ENCODE data around the gene UBE2G2. TPM values are rescaled to one million over a fixed set of nuclear protein-coding genes. Genes with fewer than 3 reads are reported as not detected.

The UBE2G2 gene
- total RNA-seq, result 10 to 100 TPM; 38.4 to 75.1 (median 67.4) TPM

GRCh38 chr21:44801468-44802395 is at the start of gene UBE2G2:
Gene UBE2G2 (minus strand): TSS chr21:44801820. CDS start chr21:44801748, 72 bp downstream.
- peak within 1 kb of the TSS; percentile 71 to 81 for H3K4me3 ChIP-seq
- H3K36me3 ChIP-seq, result no peaks in the 10 kb centered on the region
- H3K27ac ChIP-seq, result peak within 1 kb of the TSS; percentile 68 to 78
- TF ChIP-seq POLR2A (IDR thresholded peaks at IDR 0.05) (peak; percentile 11 to 72), CTCF (IDR thresholded peaks at IDR 0.05) (peak in 1 of 4 experiments; percentile 43)
- intact Hi-C loops (cut with DNase I; ENCODE audit: low total_unique reads), result loop anchor here (5.0 to 10.0 kb wide), 2 partner anchors 71 to 457 kb away; partner anchors contain the start of gene PTTG1IP
- H3K27me3 ChIP-seq, result no peaks in the 10 kb centered on the region
- no peaks in the 10 kb centered on the region for H3K9me3 ChIP-seq
- peaks cover 8 to 13% of the 10 kb centered on the region in 2 donors for H3K4me1 ChIP-seq
- peak; percentile 64 to 85 for DNase-seq

- Histone ChIP-seq H3K4me1 (peaks cover 0 to 6% of the 10 kb centered on the region in 2 donors), H3K9me3 (no peaks in the 10 kb centered on the region), H3K27me3 (no peaks in the 10 kb centered on the region), H3K4me3 (no peak overlapping the region), H3K36me3 (no peaks in the 10 kb centered on the region), H3K27ac (no peak overlapping the region)
- TF ChIP-seq CTCF (IDR thresholded peaks at IDR 0.05) (no peak), POLR2A (IDR thresholded peaks at IDR 0.05) (no peak)
- intact Hi-C loops (cut with DNase I; ENCODE audit: low total_unique reads), result no loop called here
- DNase-seq, result no peak
These were observed 49.5 kb upstream of the UBE2G2 start for GRCh38 chr21:44850905-44851657.

- no peak for DNase-seq
- Histone ChIP-seq H3K27ac (no peak overlapping the region), H3K9me3 (no peaks in the 10 kb centered on the region), H3K27me3 (no peaks in the 10 kb centered on the region), H3K4me3 (no peak overlapping the region), H3K36me3 (no peaks in the 10 kb centered on the region), H3K4me1 (peaks cover 0 to 13% of the 10 kb centered on the region in 2 donors)
- intact Hi-C loops (cut with DNase I; ENCODE audit: low total_unique reads), result no loop called here
- TF ChIP-seq POLR2A (IDR thresholded peaks at IDR 0.05) (no peak), CTCF (IDR thresholded peaks at IDR 0.05) (no peak)
These were observed 48.7 kb upstream of the UBE2G2 start for GRCh38 chr21:44850208-44850800.

GRCh38 chr21:44849616-44850130 is 48.1 kb upstream of the UBE2G2 start:
- no peak for DNase-seq
- peaks cover 0 to 13% of the 10 kb centered on the region in 2 donors for H3K4me1 ChIP-seq
- no peak for TF ChIP-seq CTCF (IDR thresholded peaks at IDR 0.05)
- TF ChIP-seq POLR2A (IDR thresholded peaks at IDR 0.05), result no peak
- H3K4me3 ChIP-seq, result no peak overlapping the region
- no peak overlapping the region for H3K27ac ChIP-seq
- no peaks in the 10 kb centered on the region for H3K9me3 ChIP-seq
- H3K36me3 ChIP-seq, result no peaks in the 10 kb centered on the region
- H3K27me3 ChIP-seq, result no peaks in the 10 kb centered on the region
- intact Hi-C loops (cut with DNase I; ENCODE audit: low total_unique reads), result no loop called here
